Activated CD8-positive, alpha-beta memory T cell treated with anti-CD3 and anti-CD28 coated beads, Interleukin-2, amount 50 U/mL, for 4 hours (primary cell): Measurements from ENCODE around the gene AFAP1L1.

ENCODE experiments used
- DNase-seq: peaks from one replicate; pipeline ENCODE4 v3.0.0-alpha.2; 2020

The AFAP1L1 gene

GRCh38 chr5:149355688-149356087, 84.0 kb downstream of the AFAP1L1 start:
- no peak for DNase-seq

GRCh38 chr5:149356391-149356790, 84.7 kb downstream of the AFAP1L1 start:
- DNase-seq: no peak

- peak; percentile 90 for DNase-seq
Observed at GRCh38 chr5:149357370-149358293, 86.0 kb downstream of the AFAP1L1 start, which contains the start of gene PCYOX1L. Gene PCYOX1L, plus strand, starts transcription at chr5:149358046. Its CDS starts 23 bp downstream, at chr5:149358069.

- DNase-seq: no peak
Observed at GRCh38 chr5:149358294-149358651, 86.6 kb downstream of the AFAP1L1 start.

GRCh38 chr5:149358868-149359495, 87.3 kb downstream of the AFAP1L1 start:
- no peak for DNase-seq

- DNase-seq: no peak
Observed at GRCh38 chr5:149360272-149360671, 88.6 kb downstream of the AFAP1L1 start.

- no peak for DNase-seq
Observed at GRCh38 chr5:149362541-149362940, 90.9 kb downstream of the AFAP1L1 start.

- DNase-seq: no peak
Observed at GRCh38 chr5:149363358-149363757, 91.7 kb downstream of the AFAP1L1 start.

GRCh38 chr5:149363936-149364335, 92.3 kb downstream of the AFAP1L1 start:
- no peak for DNase-seq

GRCh38 chr5:149364719-149365118, 93.1 kb downstream of the AFAP1L1 start:
- DNase-seq: no peak

- no peak for DNase-seq
Observed at GRCh38 chr5:149365418-149365817, 93.8 kb downstream of the AFAP1L1 start.

- DNase-seq: no peak
Observed at GRCh38 chr5:149366169-149366729, 94.6 kb downstream of the AFAP1L1 start.

- peak; percentile 55 for DNase-seq
Observed at GRCh38 chr5:149367249-149367971, 95.8 kb downstream of the AFAP1L1 start.

- no peak for DNase-seq
Observed at GRCh38 chr5:149367972-149368645, 96.5 kb downstream of the AFAP1L1 start.

- DNase-seq: no peak
Observed at GRCh38 chr5:149370878-149371277, 99.2 kb downstream of the AFAP1L1 start.

GRCh38 chr5:149371296-149371962, 99.8 kb downstream of the AFAP1L1 start:
- peak; percentile 69 for DNase-seq

GRCh38 chr5:149372076-149372795, 100.6 kb downstream of the AFAP1L1 start:
- DNase-seq: no peak

GRCh38 chr5:149372932-149373331, 101.3 kb downstream of the AFAP1L1 start:
- DNase-seq: no peak

GRCh38 chr5:149374303-149374702, 102.6 kb downstream of the AFAP1L1 start:
- no peak for DNase-seq

GRCh38 chr5:149374801-149375200, 103.1 kb downstream of the AFAP1L1 start:
- no peak for DNase-seq

GRCh38 chr5:149375434-149375833, 103.8 kb downstream of the AFAP1L1 start:
- DNase-seq: no peak
